Right cardiac atrium (tissue), 5 donors: ENCODE measurements around the gene ADGRG3. TPM values are rescaled to one million over a fixed set of nuclear protein-coding genes. Genes with fewer than 3 reads are reported as not detected.

Experiments
- ATAC-seq, 2 donors: fragments of 200-7000 bp; cut with Tn5 transposase; one replicate each; pipeline versions ENCODE4 v1.8.0 to v1.9.1; 2020; ENCODE audit warnings: moderate library complexity in 2 of 2, mild to moderate bottlenecking in 1 of 2
- DNase-seq, 3 donors: peaks; one replicate each; pipeline ENCODE4 v3.0.0-alpha.2; 2020
- H3K27ac ChIP-seq: one replicate; pipeline ENCODE4 v1.5.1; 2013; ENCODE audit warnings: mild to moderate bottlenecking, low read length, control low read depth, moderate library complexity
- H3K27me3 ChIP-seq: one replicate; pipeline ENCODE4 v1.6.1; 2013; ENCODE audit not compliant: control insufficient read depth, insufficient read depth
- H3K4me1 ChIP-seq: one replicate; pipeline ENCODE4 v1.6.1; 2013; ENCODE audit warnings: low read length; ENCODE audit not compliant: control insufficient read depth, insufficient read depth
- H3K4me3 ChIP-seq: one replicate; pipeline ENCODE4 v1.5.1; 2013; ENCODE audit warnings: low read length, control low read depth
- H3K9me3 ChIP-seq: one replicate; pipeline ENCODE4 v1.6.1; 2013; ENCODE audit warnings: low read length; ENCODE audit not compliant: control insufficient read depth
- WGBS: extraction: QIAGEN DNeasy Blood & Tissue Kit; methylation state at CpG from one replicate; pipeline ENCODE4 v1.1.7; 2013; 5-methylcytosine and 5-hydroxymethylcytosine counted together
- intact Hi-C, 4 donors: fragments of 100-400 bp; cut with DNase I; formaldehyde crosslinking; loops; one replicate each; pipeline versions ENCODE4 v1.11.0 to v1.14.0; 2022 to 2023
- polyA plus RNA-seq: library from polyadenylated mRNA; stranded (reverse); fragments of 200-250 nt; gene quantifications from one replicate; pipeline ENCODE4 v1.2.3, GENCODE V29; 2013
- total RNA-seq, 4 donors: library from RNA; stranded (reverse); fragmentation: NEBNext Ultra II Directional; extraction: Animal tissue kit (Norgen Biotek cat#: 25700); gene quantifications; one replicate each; pipeline ENCODE4 v1.2.1, GENCODE V29; 2021
- donor health status: healthy with polysubstance abuse.
- donor health status: DM: no; HTN: yes; CAD: no.
- donor health status: DM: no; HTN: no; CAD: no.
- donor health status: DM: no; HTN: yes; CAD: no; lungs with severe emphysema.
- donor health status: DM: yes; HTN: yes; CAD: no.

ADGRG3 gene
- total and polyA plus RNA-seq, 5 donors, result 0.11 to 0.66 (median 0.14) TPM

- no peak overlapping the region for H3K4me3 ChIP-seq
- peak in 1 of 2 donors; percentile 17 for ATAC-seq
- no peaks in the 10 kb centered on the region for H3K4me1 ChIP-seq
- intact Hi-C loops, result loop anchor here in 2 of 4 donors (5.0 kb wide), 2 partner anchors 129 to 144 kb away; no protein-coding TSS in a partner anchor
- no peak overlapping the region for H3K27ac ChIP-seq
- no peak for DNase-seq
- WGBS, result 55% methylated on average over 17 of the region's 17 CpGs
- no peaks in the 10 kb centered on the region for H3K27me3 ChIP-seq
- H3K9me3 ChIP-seq, result no peaks in the 10 kb centered on the region
Measured at GRCh38 chr16:57721356-57722209, 53.5 kb downstream of the ADGRG3 start.

- H3K4me1 ChIP-seq, result no peaks in the 10 kb centered on the region
- no peak for DNase-seq
- ATAC-seq, result no peak
- H3K27ac ChIP-seq, result no peak overlapping the region
- intact Hi-C loops, result loop anchor here in 2 of 4 donors (5.0 kb wide), 2 partner anchors 130 to 145 kb away; no protein-coding TSS in a partner anchor
- H3K27me3 ChIP-seq, result no peaks in the 10 kb centered on the region
- H3K9me3 ChIP-seq, result no peaks in the 10 kb centered on the region
- WGBS, result 92% methylated on average over 2 of the region's 2 CpGs
- H3K4me3 ChIP-seq, result no peak overlapping the region
Measured at GRCh38 chr16:57722210-57722499, 54.0 kb downstream of the ADGRG3 start.

GRCh38 chr16:57722651-57723050 lies 54.5 kb downstream of the ADGRG3 start:
- no peak for DNase-seq
- WGBS, result 81% methylated on average over 11 of the region's 11 CpGs
- H3K4me3 ChIP-seq, result no peak overlapping the region
- no peak for ATAC-seq
- H3K27me3 ChIP-seq, result no peaks in the 10 kb centered on the region
- no peaks in the 10 kb centered on the region for H3K9me3 ChIP-seq
- no peak overlapping the region for H3K27ac ChIP-seq
- intact Hi-C loops, result loop anchor here in 2 of 4 donors (5.0 kb wide), 2 partner anchors 130 to 145 kb away; no protein-coding TSS in a partner anchor
- no peaks in the 10 kb centered on the region for H3K4me1 ChIP-seq

- no peak for DNase-seq
- WGBS, result 79% methylated on average over 7 of the region's 7 CpGs
- intact Hi-C loops, result loop anchor here in 2 of 4 donors (5.0 kb wide), 2 partner anchors 131 to 146 kb away; no protein-coding TSS in a partner anchor
Measured at GRCh38 chr16:57723170-57723569, 55.1 kb downstream of the ADGRG3 start.

GRCh38 chr16:57724531-57724930 lies 56.4 kb downstream of the ADGRG3 start:
- no peak overlapping the region for H3K4me3 ChIP-seq
- H3K27me3 ChIP-seq, result no peaks in the 10 kb centered on the region
- H3K9me3 ChIP-seq, result no peaks in the 10 kb centered on the region
- no peaks in the 10 kb centered on the region for H3K4me1 ChIP-seq
- no peak for DNase-seq
- intact Hi-C loops, result loop anchor here in 2 of 4 donors (5.0 kb wide), 2 partner anchors 132 to 147 kb away; no protein-coding TSS in a partner anchor
- H3K27ac ChIP-seq, result no peak overlapping the region
- no peak for ATAC-seq
- WGBS, result 81% methylated on average over 15 of the region's 15 CpGs

More at GRCh38 chr16:57723170-57723569, 55.1 kb downstream of the ADGRG3 start:
- ATAC-seq, result no peak
- H3K27me3 ChIP-seq, result no peaks in the 10 kb centered on the region
- H3K4me1 ChIP-seq, result no peaks in the 10 kb centered on the region
- H3K9me3 ChIP-seq, result no peaks in the 10 kb centered on the region
- H3K4me3 ChIP-seq, result no peak overlapping the region
- no peak overlapping the region for H3K27ac ChIP-seq

- ATAC-seq (no peak), DNase-seq (no peak)
- H3K9me3 ChIP-seq, result no peaks in the 10 kb centered on the region
- no peak overlapping the region for H3K4me3 ChIP-seq
- 56% methylated on average over 5 of the region's 5 CpGs for WGBS
- intact Hi-C loops, result no loop called here
- no peak overlapping the region for H3K27ac ChIP-seq
- no peaks in the 10 kb centered on the region for H3K27me3 ChIP-seq
- H3K4me1 ChIP-seq, result no peaks in the 10 kb centered on the region
Measured at GRCh38 chr16:57725151-57725550, 57.0 kb downstream of the ADGRG3 start.

GRCh38 chr16:57725554-57725953 lies 57.4 kb downstream of the ADGRG3 start:
- Histone ChIP-seq H3K4me3 (no peak overlapping the region), H3K9me3 (no peaks in the 10 kb centered on the region), H3K27ac (no peak overlapping the region), H3K4me1 (no peaks in the 10 kb centered on the region), H3K27me3 (no peaks in the 10 kb centered on the region)
- DNase-seq, result no peak
- no peak for ATAC-seq
- intact Hi-C loops, result no loop called here
- 79% methylated on average over 5 of the region's 5 CpGs for WGBS

- Histone ChIP-seq H3K9me3 (no peaks in the 10 kb centered on the region), H3K27me3 (no peaks in the 10 kb centered on the region), H3K4me1 (no peaks in the 10 kb centered on the region), H3K4me3 (no peak overlapping the region), H3K27ac (no peak overlapping the region)
- DNase-seq (no peak), ATAC-seq (no peak)
- WGBS, result 91% methylated on average over 30 of the region's 30 CpGs
- intact Hi-C loops, result no loop called here
Measured at GRCh38 chr16:57725976-57726375, 57.9 kb downstream of the ADGRG3 start.

DNA sequence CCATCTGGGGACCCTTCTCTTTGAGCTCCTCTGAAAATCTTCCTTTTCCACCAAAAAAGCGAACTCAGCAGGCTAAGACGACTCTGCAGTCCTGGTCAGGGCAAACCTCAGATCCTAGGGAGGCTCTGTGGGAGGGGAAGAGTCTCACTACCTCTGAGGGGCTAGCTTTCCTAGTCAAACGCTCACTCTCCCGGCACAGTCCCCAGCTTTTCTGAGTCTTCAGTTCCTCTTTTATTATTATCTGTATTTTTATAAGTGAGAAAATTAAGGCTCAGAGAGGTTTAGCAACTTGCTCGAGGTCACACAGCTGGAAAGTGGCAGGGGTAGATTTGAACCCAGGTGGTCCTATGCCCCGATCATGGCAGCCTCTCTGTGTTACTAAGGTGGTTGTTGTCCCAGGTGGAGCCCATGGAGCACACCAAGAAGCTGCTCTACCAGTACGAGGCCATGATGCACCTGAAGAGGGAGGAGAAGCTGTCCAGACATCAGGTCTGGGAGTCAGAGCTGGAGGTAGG lies 58.4 kb downstream of the ADGRG3 start:
- intact Hi-C loops, result no loop called here
- DNase-seq, result no peak
- Histone ChIP-seq H3K4me3 (no peak overlapping the region), H3K27me3 (no peaks in the 10 kb centered on the region), H3K27ac (no peak overlapping the region), H3K4me1 (no peaks in the 10 kb centered on the region), H3K9me3 (no peaks in the 10 kb centered on the region)
- 78% methylated on average over 7 of the region's 7 CpGs for WGBS
- ATAC-seq, result no peak

GRCh38 chr16:57727610-57728009 lies 59.5 kb downstream of the ADGRG3 start:
- Histone ChIP-seq H3K27ac (no peak overlapping the region), H3K4me1 (no peaks in the 10 kb centered on the region), H3K27me3 (no peaks in the 10 kb centered on the region), H3K9me3 (no peaks in the 10 kb centered on the region), H3K4me3 (no peak overlapping the region)
- DNase-seq (no peak), ATAC-seq (no peak)
- 66% methylated on average over 4 of the region's 4 CpGs for WGBS
- intact Hi-C loops, result no loop called here

- WGBS, result 96% methylated on average over 14 of the region's 14 CpGs
- no peak for ATAC-seq
Measured at GRCh38 chr16:57728336-57729181, 60.5 kb downstream of the ADGRG3 start.

More at GRCh38 chr16:57728336-57729181, 60.5 kb downstream of the ADGRG3 start:
- H3K27me3 ChIP-seq, result no peaks in the 10 kb centered on the region
- H3K4me3 ChIP-seq, result no peak overlapping the region
- no peaks in the 10 kb centered on the region for H3K4me1 ChIP-seq
- no peak overlapping the region for H3K27ac ChIP-seq
- intact Hi-C loops, result no loop called here
- H3K9me3 ChIP-seq, result no peaks in the 10 kb centered on the region
- DNase-seq, result no peak
